H1 (cell line): ENCODE results near the gene CD52. TPM values are rescaled to one million over a fixed set of nuclear protein-coding genes. Genes with fewer than 3 reads are reported as not detected.

Experiments used
- CBX5 ChIP-seq: fragments of 300-800, 300-1000 bp; sonication (generic); IDR thresholded peaks from 2 replicates; pipeline ENCODE4 v1.7.1; 2016; ENCODE audit warnings: antibody characterized with exemption, low read length, low read depth
- CBX8 ChIP-seq: fragments of 300-800, 300-1000 bp; sonication (generic); IDR thresholded peaks from 2 replicates; pipeline ENCODE4 v1.7.1; 2016; ENCODE audit warnings: low read depth, low read length, borderline replicate concordance
- CTCF ChIP-seq, 3 experiments: IDR thresholded peaks; 1 replicate in 2 of 3; 2 replicates in 1 of 3; pipeline versions ENCODE4 v1.5.1 to v1.6.1; 2011; ENCODE audit warnings: low read length in 3 of 3, mild to moderate bottlenecking in 3 of 3, inconsistent platforms in 2 of 3, low read depth in 1 of 3, moderate library complexity in 1 of 3; ENCODE audit not compliant: insufficient read depth in 1 of 3; ENCODE audit errors: control extremely low read depth in 1 of 3
- E2F6 ChIP-seq: IDR thresholded peaks from 2 replicates; pipeline ENCODE4 v1.6.1; 2012; ENCODE audit warnings: inconsistent platforms
- FOSL1 ChIP-seq: IDR thresholded peaks from 2 replicates; pipeline ENCODE4 v1.6.1; 2011; ENCODE audit warnings: mild to moderate bottlenecking, low read depth, low read length, moderate library complexity; ENCODE audit not compliant: insufficient read depth
- HDAC6 ChIP-seq: IDR thresholded peaks from one replicate; pipeline ENCODE4 v1.7.1; 2012; ENCODE audit warnings: low read depth, mild to moderate bottlenecking, inconsistent platforms, low read length, moderate library complexity
- KDM5A ChIP-seq: fragments of 200-600 bp; IDR thresholded peaks from 2 replicates; pipeline ENCODE4 v1.7.1; 2012; ENCODE audit warnings: mild to moderate bottlenecking, low read length, inconsistent platforms, mixed read lengths
- NANOG ChIP-seq: IDR thresholded peaks from 2 replicates; pipeline ENCODE4 v1.6.1; 2011; ENCODE audit warnings: low read length, low read depth, mild to moderate bottlenecking, inconsistent platforms; ENCODE audit not compliant: insufficient read depth, poor library complexity, severe bottlenecking
- POLR2AphosphoS5 ChIP-seq: IDR thresholded peaks from 2 replicates; pipeline ENCODE4 v1.6.1; 2011; ENCODE audit warnings: low read depth, low read length
- POU5F1 ChIP-seq: IDR thresholded peaks from 2 replicates; pipeline ENCODE4 v1.6.1; 2011; ENCODE audit warnings: low read depth, mild to moderate bottlenecking, low read length, moderate library complexity
- RBBP5 ChIP-seq: IDR thresholded peaks from 2 replicates; pipeline ENCODE4 v1.7.1; 2012; ENCODE audit warnings: low read depth, mild to moderate bottlenecking, inconsistent platforms, low read length, moderate library complexity, borderline replicate concordance
- RXRA ChIP-seq: IDR thresholded peaks from 2 replicates; pipeline ENCODE4 v1.6.1; 2011; ENCODE audit warnings: low read depth, mild to moderate bottlenecking, low read length, moderate library complexity; ENCODE audit not compliant: insufficient read depth
- SIN3A ChIP-seq, 2 experiments: IDR thresholded peaks in 1 of 2; conservative IDR thresholded peaks in 1 of 2; 2 replicates each; pipeline ENCODE4 v1.6.1; 2011 to 2012; ENCODE audit warnings: low read length in 2 of 2, improper control_type of control experiment in 1 of 2, low read depth in 1 of 2, mild to moderate bottlenecking in 1 of 2
- SIRT6 ChIP-seq: IDR thresholded peaks from one replicate; pipeline ENCODE4 v1.7.1; 2012; ENCODE audit warnings: low read length, inconsistent platforms
- SUZ12 ChIP-seq: fragments of 200-600 bp; sonication (generic); IDR thresholded peaks from 2 replicates; pipeline ENCODE4 v1.6.1; 2012; ENCODE audit warnings: mild to moderate bottlenecking, inconsistent platforms, low read length, moderate library complexity, mixed read lengths
- TAF1 ChIP-seq: IDR thresholded peaks from 2 replicates; pipeline ENCODE4 v1.6.1; 2011; ENCODE audit warnings: mild to moderate bottlenecking, low read depth, low read length
- TAF7 ChIP-seq: optimal IDR thresholded peaks from 2 replicates; pipeline ENCODE3; 2011; ENCODE audit warnings: low read depth, mild to moderate bottlenecking, inconsistent platforms, low read length, moderate library complexity, borderline replicate concordance
- TEAD4 ChIP-seq: IDR thresholded peaks from 2 replicates; pipeline ENCODE4 v1.6.1; 2012; ENCODE audit warnings: low read depth, low read length, inconsistent platforms, mixed read lengths
- polyA plus RNA-seq, 7 experiments: library from polyadenylated mRNA; depleted of rRNA in 3 of 7; stranded (reverse) in 5 of 7; unstranded in 2 of 7; fragments of >200 nt in 5 of 7; fragments of 200-250 nt in 2 of 7; gene quantifications; 1 replicate in 5 of 7; 2 replicates in 1 of 7; 4 replicates in 1 of 7; pipeline versions ENCODE4 v1.2.1 to v1.2.3, GENCODE V29; 2011 to 2013; ENCODE audit warnings: missing spikeins in 2 of 7, mixed read lengths in 2 of 7
- total RNA-seq: library from RNA; stranded (reverse); fragmentation: NEBNext Ultra II Directional; extraction: Animal tissue kit (Norgen Biotek cat#: 25700); gene quantifications from 2 replicates; pipeline ENCODE4 v1.2.1, GENCODE V29; 2021

Gene CD52
- total and polyA plus RNA-seq, 2 of the 8 experiments (the other 6 are each of a cell fraction or from before 2014, with no cell fraction given): 2.4 to 3.1 TPM

GRCh38 chr1:26335774-26336476, 18.2 kb downstream of the CD52 start (continued):
- TF ChIP-seq SUZ12: no peak
- TF ChIP-seq CBX5: no peak
- TF ChIP-seq TAF1: no peak
- no peak for TF ChIP-seq TEAD4
- TF ChIP-seq KDM5A: no peak
- 0 out of 2 replicates have a peak, but pooled peaks have one; percentile 27 for TF ChIP-seq RBBP5
- no peak for TF ChIP-seq HDAC6
- TF ChIP-seq POLR2AphosphoS5: 0 out of 2 replicates have a peak, but pooled peaks have one; percentile 22
- no peak for TF ChIP-seq TAF7
- no peak for TF ChIP-seq CTCF (IDR thresholded peaks at IDR 0.05; ENCODE audit: control extremely low read depth in 1 of 3, insufficient read depth in 1 of 3, low read depth in 1 of 3, low read length in 3 of 3)
- 0 out of 4 replicates have a peak, but pooled peaks have one; percentile 1 to 55 for TF ChIP-seq SIN3A (conservative IDR thresholded peaks at IDR 0.05 in 1 of 2, IDR thresholded peaks at IDR 0.05 in 1 of 2; ENCODE audit: low read depth in 1 of 2, low read length in 2 of 2)
- TF ChIP-seq RXRA: no peak
- TF ChIP-seq NANOG: no peak
- no peak for TF ChIP-seq FOSL1
- no peak for TF ChIP-seq SIRT6
- TF ChIP-seq CBX8: no peak
- no peak for TF ChIP-seq POU5F1
- no peak; the same call in 1 of the 2 replicates for TF ChIP-seq E2F6
